AG10803 (cell line): ENCODE measurements around the gene NT5DC4.

Experiments
- DNase-seq: peaks from one replicate; pipeline ENCODE4 v3.0.0; 2010; ENCODE audit warnings: low read depth
- H3K4me3 ChIP-seq: 2 replicates; pipeline ENCODE4 v1.5.1; 2011; ENCODE audit warnings: mild to moderate bottlenecking, low read length, control low read depth
- CTCF ChIP-seq: conservative IDR thresholded peaks from 2 replicates; pipeline ENCODE4 v1.5.1; 2011; ENCODE audit warnings: mild to moderate bottlenecking, low read length, control low read depth, inconsistent platforms

NT5DC4 gene

GRCh38 chr2:112720785-112721184 lies at the start of gene NT5DC4:
Gene NT5DC4, plus strand, starts transcription at chr2:112721020. Its CDS starts 60 bp downstream, at chr2:112721080.
- TF ChIP-seq CTCF = no peak
- DNase-seq = no peak
- no peak within 1 kb of the TSS for H3K4me3 ChIP-seq

GRCh38 chr2:112671801-112672200 lies 49.0 kb upstream of the NT5DC4 start:
- no peak for TF ChIP-seq CTCF
- H3K4me3 ChIP-seq = no peak overlapping the region
- no peak for DNase-seq

- DNase-seq = no peak
- TF ChIP-seq CTCF = no peak
- H3K4me3 ChIP-seq = no peak overlapping the region
Measured at GRCh38 chr2:112673008-112673407, 47.8 kb upstream of the NT5DC4 start.

- no peak for TF ChIP-seq CTCF
- no peak for DNase-seq
- H3K4me3 ChIP-seq = no peak overlapping the region
Measured at GRCh38 chr2:112674229-112674628, 46.6 kb upstream of the NT5DC4 start.

- peak; percentile 54 for DNase-seq
- no peak overlapping the region for H3K4me3 ChIP-seq
- no peak for TF ChIP-seq CTCF
Measured at GRCh38 chr2:112679484-112679883, 41.3 kb upstream of the NT5DC4 start.

- peak; percentile 19 for DNase-seq
- peak overlapping the region; percentile 30 for H3K4me3 ChIP-seq
- no peak for TF ChIP-seq CTCF
Measured at GRCh38 chr2:112680666-112681101, 40.1 kb upstream of the NT5DC4 start.

GRCh38 chr2:112682101-112682500 lies 38.7 kb upstream of the NT5DC4 start:
- no peak for TF ChIP-seq CTCF
- no peak overlapping the region for H3K4me3 ChIP-seq
- DNase-seq = no peak
